Endothelial cell of umbilical vein (primary cell): ENCODE data around the gene RNH1. TPM values are rescaled to one million over a fixed set of nuclear protein-coding genes. Genes with fewer than 3 reads are reported as not detected.

Source experiments
- BruUV-seq: library from RNA; stranded (reverse); fragments of 400-500 nt; replicated peaks from 2 replicates; lab custom pipeline; 2021; lab: Mats Ljungman, UMichigan
- CTCF ChIA-PET: fragments of 300-600, 350-600 bp; sonication (Branson Sonifier 250); formaldehyde crosslinking; loops from one replicate; lab custom pipeline; 2021; ENCODE audit warnings: antibody characterized with exemption, inconsistent platforms; lab: Charles Lee
- POLR2A ChIA-PET: fragments of 300-600, 350-600 bp; sonication (Branson Sonifier 250); formaldehyde crosslinking; loops from one replicate; lab custom pipeline; 2021; ENCODE audit warnings: antibody characterized with exemption, inconsistent platforms; lab: Charles Lee
- DNase-seq: peaks from one replicate; pipeline ENCODE4 v3.0.0-alpha.2; 2011; ENCODE audit warnings: low read depth, low spot score
- FAIRE-seq: peaks from 2 replicates; lab custom pipeline; 2011; peaks lifted over from hg19 to GRCh38; lab: Jason Lieb, UNC
- H2AFZ ChIP-seq: 2 replicates; pipeline ENCODE4 v1.6.0; 2012; ENCODE audit warnings: low read depth, low read length, control low read depth, inconsistent platforms
- H3K27ac ChIP-seq: 2 replicates; pipeline ENCODE4 v1.5.1; 2011; ENCODE audit warnings: low read depth, mild to moderate bottlenecking, control low read depth, low read length, moderate library complexity; ENCODE audit not compliant: insufficient read depth
- H3K27me3 ChIP-seq, 2 experiments: 2 replicates each; pipeline versions ENCODE4 v1.6.0 to v1.6.1; 2011; ENCODE audit warnings: low read length in 2 of 2, mixed read lengths in 1 of 2; ENCODE audit not compliant: control insufficient read depth in 2 of 2, insufficient read depth in 2 of 2
- H3K36me3 ChIP-seq, 2 experiments: 2 replicates in 1 of 2; 3 replicates in 1 of 2; pipeline ENCODE4 v1.5.1; 2011; ENCODE audit warnings: low read length in 2 of 2, mild to moderate bottlenecking in 1 of 2, moderate library complexity in 1 of 2; ENCODE audit not compliant: control insufficient read depth in 2 of 2, insufficient read depth in 2 of 2; ENCODE audit errors: extremely low read depth in 1 of 2
- H3K4me1 ChIP-seq: 3 replicates; pipeline ENCODE4 v1.5.1; 2011; ENCODE audit warnings: mild to moderate bottlenecking, low read length; ENCODE audit not compliant: control insufficient read depth, insufficient read depth; ENCODE audit errors: extremely low read depth
- H3K4me2 ChIP-seq: 2 replicates; pipeline ENCODE4 v1.6.1; 2011; ENCODE audit warnings: low read length, control low read depth, mixed read lengths; ENCODE audit not compliant: insufficient read depth
- H3K4me3 ChIP-seq, 3 experiments: fragments of 200-600 bp in 1 of 3; sonication (generic), shearing (Covaris generic) in 1 of 3; replicated peaks in 1 of 3; 2 replicates each; pipeline ENCODE4 v1.5.1; 2011 to 2016; ENCODE audit warnings: control low read depth in 3 of 3, low read length in 3 of 3, mild to moderate bottlenecking in 2 of 3, inconsistent platforms in 1 of 3, low read depth in 1 of 3, moderate library complexity in 1 of 3; ENCODE audit not compliant: insufficient read depth in 1 of 3
- H3K79me2 ChIP-seq: 2 replicates; pipeline ENCODE4 v1.6.0; 2012; ENCODE audit warnings: low read length, inconsistent platforms; ENCODE audit not compliant: control insufficient read depth, insufficient read depth
- H3K9ac ChIP-seq: replicated peaks from 2 replicates; pipeline ENCODE3; 2011; ENCODE audit warnings: low read length, control low read depth; ENCODE audit not compliant: insufficient read depth; ENCODE audit errors: extremely low read depth
- H3K9me1 ChIP-seq: replicated peaks from 3 replicates; pipeline ENCODE4 v1.6.0; 2011; ENCODE audit warnings: mild to moderate bottlenecking, low read length; ENCODE audit not compliant: control insufficient read depth, insufficient read depth; ENCODE audit errors: extremely low read depth
- H3K9me3 ChIP-seq: replicated peaks from 2 replicates; pipeline ENCODE4 v1.5.1; 2012; ENCODE audit warnings: low read length, inconsistent platforms; ENCODE audit not compliant: control insufficient read depth, insufficient read depth
- H4K20me1 ChIP-seq: replicated peaks from 2 replicates; pipeline ENCODE3; 2011; ENCODE audit warnings: mild to moderate bottlenecking, low read length; ENCODE audit not compliant: control insufficient read depth, insufficient read depth; ENCODE audit errors: extremely low read depth
- CTCF ChIP-seq, 2 donors: IDR thresholded peaks; 1 replicate in 1 of 2; 2 replicates in 1 of 2; pipeline ENCODE4 v1.5.1; 2011; ENCODE audit warnings: low read length in 2 of 2, mild to moderate bottlenecking in 2 of 2, moderate library complexity in 2 of 2, control low read depth in 1 of 2, inconsistent platforms in 1 of 2, low read depth in 1 of 2; ENCODE audit not compliant: insufficient read depth in 1 of 2; ENCODE audit errors: extremely low read depth in 1 of 2
- EZH2 ChIP-seq: IDR thresholded peaks from 2 replicates; pipeline ENCODE4 v1.6.1; 2012; ENCODE audit warnings: borderline replicate concordance, low read depth, mild to moderate bottlenecking, moderate library complexity, low read length, inconsistent platforms; ENCODE audit not compliant: severe bottlenecking
- FOS ChIP-seq: IDR thresholded peaks from 2 replicates; pipeline ENCODE4 v1.6.1; 2011; ENCODE audit warnings: mild to moderate bottlenecking, low read length, moderate library complexity, borderline replicate concordance; ENCODE audit not compliant: insufficient read depth
- GATA2 ChIP-seq: IDR thresholded peaks from 2 replicates; pipeline ENCODE4 v1.7.0; 2011; ENCODE audit warnings: low read depth, mild to moderate bottlenecking, moderate library complexity, mixed read lengths, low read length; ENCODE audit not compliant: insufficient read length, insufficient read depth
- JUN ChIP-seq: IDR thresholded peaks from 2 replicates; pipeline ENCODE4 v1.6.1; 2011; ENCODE audit warnings: borderline replicate concordance, low read depth; ENCODE audit not compliant: insufficient read length, insufficient read depth
- MAX ChIP-seq: IDR thresholded peaks from 2 replicates; pipeline ENCODE4 v1.6.1; 2011; ENCODE audit not compliant: insufficient read depth, insufficient read length
- MYC ChIP-seq: IDR thresholded peaks from one replicate; pipeline ENCODE4 v1.6.1; 2011; ENCODE audit warnings: mild to moderate bottlenecking, low read depth, low read length
- POLR2A ChIP-seq: IDR thresholded peaks from 2 replicates; pipeline ENCODE4 v1.6.1; 2012; ENCODE audit warnings: low read depth, mild to moderate bottlenecking, control low read depth, low read length
- POLR2AphosphoS5 ChIP-seq: IDR thresholded peaks from 2 replicates; pipeline ENCODE4 v1.6.1; 2012; ENCODE audit warnings: low read depth, mild to moderate bottlenecking, control low read depth, low read length, moderate library complexity; ENCODE audit not compliant: insufficient read depth
- dilution Hi-C: fragments of 300-500 bp; cut with MboI; formaldehyde crosslinking; loops from one replicate; pipeline ENCODE4 v1.15.0; 2019; ENCODE audit warnings: low sequenced_read_pairs; ENCODE audit not compliant: extremely low pct_ligation_motif_present
- intact Hi-C: fragments of 100-400 bp; cut with micrococcal nuclease; formaldehyde crosslinking; loops from one replicate; pipeline ENCODE4 v1.10.0; 2022
- polyA plus RNA-seq, 4 experiments: library from polyadenylated mRNA; depleted of rRNA in 3 of 4; stranded (reverse) in 3 of 4; unstranded in 1 of 4; fragments of >200 nt; gene quantifications; 2 replicates each; pipeline versions ENCODE4 v1.2.1 to v1.2.3, GENCODE V29; 2011 to 2012; ENCODE audit warnings: missing spikeins in 1 of 4
- total RNA-seq: library from RNA; stranded (reverse); gene quantifications from 2 replicates; pipeline ENCODE4 v1.2.3, GENCODE V29; 2021

Gene RNH1
- total and polyA plus RNA-seq, 2 donors (not counting 3 experiments of a cell fraction or from before 2014, with no cell fraction given): 144 to 198 TPM

GRCh38 chr11:473962-474785, 32.9 kb downstream of the RNH1 start:
- Histone ChIP-seq H3K9me1 (no peaks in the 10 kb centered on the region), H2AFZ (no peak overlapping the region), H3K9me3 (no peaks in the 10 kb centered on the region), H3K4me3 (no peak overlapping the region), H4K20me1 (no peaks in the 10 kb centered on the region), H3K79me2 (peaks cover 32% of the 10 kb centered on the region), H3K9ac (no peak overlapping the region), H3K27ac (no peak overlapping the region), H3K27me3 (no peaks in the 10 kb centered on the region), H3K4me2 (no peak overlapping the region), H3K4me1 (peaks cover 10% of the 10 kb centered on the region), H3K36me3 (no peaks in the 10 kb centered on the region)
- dilution Hi-C loops: no loop called here
- BruUV-seq: no TSS peak
- no peak for DNase-seq
- ChIA-PET CTCF (interaction anchor here (0.8 to 1.0 kb wide), 2 partner anchors 8 to 26 kb away, joined by 3 to 4 read pairs; no protein-coding TSS in a partner anchor), POLR2A (no interaction called here)
- no peak for FAIRE-seq
- intact Hi-C loops: no loop called here
- no peak for TF ChIP-seq MAX
- TF ChIP-seq CTCF (IDR thresholded peaks at IDR 0.05; ENCODE audit: extremely low read depth in 1 of 2, insufficient read depth in 1 of 2, low read depth in 1 of 2, low read length in 2 of 2): no peak
- no peak for TF ChIP-seq EZH2
- TF ChIP-seq POLR2A: no peak
- no peak for TF ChIP-seq JUN
- no peak for TF ChIP-seq GATA2
- no peak for TF ChIP-seq FOS
- TF ChIP-seq MYC: no peak
- no peak for TF ChIP-seq POLR2AphosphoS5
